NOMO-1 treated with dmso at 0.1 percent for 144 hours (cell line): ENCODE measurements around the gene SND1.

Experiments
- DNase-seq: peaks from one replicate; lab custom pipeline; 2025; ENCODE audit not compliant: unreplicated experiment; lab: John Stamatoyannopoulos, UW

The SND1 gene

DNA sequence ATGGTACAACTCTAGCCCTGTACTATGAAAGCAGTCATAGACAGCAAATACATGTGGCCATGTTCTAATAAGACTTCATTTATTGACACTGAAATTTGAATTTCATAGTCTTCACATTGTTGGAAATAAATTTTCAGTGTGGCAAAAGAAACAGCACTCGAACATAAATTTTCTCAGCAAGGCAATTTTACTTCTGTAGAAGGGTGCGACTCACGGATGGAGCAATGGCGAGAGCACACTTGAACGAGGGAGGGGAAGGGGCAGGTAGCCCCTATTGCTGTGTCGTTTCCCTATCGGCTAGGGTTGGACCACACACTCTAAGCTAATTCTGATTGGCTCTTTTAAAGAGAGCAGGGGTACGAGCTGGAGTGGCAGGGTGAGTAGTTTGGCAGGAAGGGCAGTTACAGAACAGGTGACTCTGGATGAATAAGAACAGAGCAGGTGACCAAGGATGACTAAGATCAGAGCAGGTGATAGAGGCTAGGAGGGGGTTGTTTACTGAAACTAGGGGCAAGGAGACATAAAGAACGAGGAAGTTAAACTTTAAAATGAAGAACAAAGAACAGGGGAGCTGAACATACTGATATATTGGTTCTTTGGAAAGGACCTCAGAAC lies 327.2 kb downstream of the SND1 start:
- no peak for DNase-seq

DNA sequence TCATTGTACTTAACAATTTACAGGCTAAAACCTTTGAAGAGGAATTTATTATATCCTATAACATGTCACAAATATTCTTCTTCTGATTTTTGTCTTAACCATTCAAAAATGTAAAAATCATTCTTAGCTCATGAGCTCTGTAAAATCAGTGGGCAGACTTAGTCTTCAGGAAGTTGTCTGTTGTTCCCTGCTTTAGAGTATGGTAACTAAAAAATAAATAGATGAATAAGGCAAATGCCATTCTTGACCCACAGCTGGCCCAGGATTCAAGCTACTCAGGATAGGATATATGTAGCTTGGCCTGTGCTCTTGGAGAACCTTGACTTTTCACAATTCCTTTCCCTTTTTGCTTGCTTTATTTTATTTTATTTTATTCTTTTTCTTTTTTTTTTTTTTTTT lies 327.7 kb downstream of the SND1 start:
- DNase-seq = no peak

GRCh38 chr7:127980901-127981300 lies 328.9 kb downstream of the SND1 start:
- DNase-seq = no peak

- DNase-seq = no peak
Observed at GRCh38 chr7:127981965-127982364, 330.0 kb downstream of the SND1 start.

DNA sequence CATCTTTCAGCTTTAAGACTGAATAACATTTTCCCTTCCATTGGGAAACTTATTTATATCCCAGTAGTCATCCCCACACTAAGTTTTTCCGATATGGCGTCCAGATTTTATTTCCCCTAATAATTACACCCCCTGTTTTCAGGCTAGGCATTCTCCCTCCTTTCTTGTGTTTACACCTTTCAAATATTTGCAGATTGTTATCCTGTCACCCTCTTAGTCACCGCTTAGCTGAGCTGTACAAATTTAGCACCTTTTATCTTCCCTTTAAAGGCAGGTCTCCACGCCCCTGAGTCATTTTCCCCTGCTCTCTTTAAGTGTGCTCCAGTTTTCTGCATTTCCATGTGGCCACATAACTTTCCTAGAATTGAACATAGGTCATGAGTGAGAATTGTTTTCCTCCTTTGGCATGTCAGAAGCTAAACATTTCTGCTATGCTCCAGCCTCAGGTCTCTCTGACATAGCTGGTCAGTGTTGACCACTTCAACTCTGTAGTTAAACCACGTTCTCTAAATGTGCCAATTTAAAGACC lies 331.9 kb downstream of the SND1 start:
- DNase-seq = no peak

GRCh38 chr7:127986581-127987521 lies 334.9 kb downstream of the SND1 start:
- no peak for DNase-seq

GRCh38 chr7:127988751-127989150 lies 336.8 kb downstream of the SND1 start:
- DNase-seq = no peak

DNA sequence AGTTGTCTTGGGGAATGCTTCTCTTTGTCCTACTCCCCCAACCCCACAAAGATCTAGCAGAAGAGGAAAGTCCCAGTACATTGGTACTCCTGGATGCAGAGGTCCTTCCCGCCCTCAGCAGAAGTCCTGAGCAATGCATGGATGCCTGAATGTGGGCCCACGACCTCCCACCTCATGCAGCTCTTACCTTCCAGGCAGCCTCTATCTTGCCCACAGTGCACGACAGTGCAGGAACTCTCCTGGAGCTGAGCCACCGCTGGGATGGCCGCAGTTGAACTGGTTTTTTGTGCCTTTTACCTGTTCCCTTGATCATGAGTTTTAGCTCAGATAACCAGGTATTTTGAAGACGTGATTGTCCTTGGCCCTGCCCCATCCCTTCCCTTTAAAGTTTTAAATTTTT lies 341.3 kb downstream of the SND1 start:
- no peak for DNase-seq

DNA sequence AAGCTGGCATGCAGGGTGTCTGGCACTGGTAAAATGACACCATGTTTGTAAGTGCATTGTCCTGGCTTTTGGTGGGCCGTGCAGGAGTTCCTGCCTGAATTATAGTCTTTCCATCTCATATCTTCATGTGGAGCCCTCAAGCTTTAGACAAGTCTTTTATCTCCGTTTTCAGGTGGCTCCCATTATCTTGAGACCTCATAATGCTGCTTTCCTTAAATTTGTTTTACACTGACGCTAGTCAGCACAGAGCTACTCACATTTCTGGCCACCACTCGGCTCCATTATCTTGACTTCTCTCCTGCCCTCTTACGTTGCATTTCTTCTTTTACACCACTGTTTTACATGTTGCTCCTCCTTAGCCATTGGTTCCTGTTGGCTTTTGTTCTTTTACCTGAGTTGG lies 342.0 kb downstream of the SND1 start:
- DNase-seq = no peak

DNA sequence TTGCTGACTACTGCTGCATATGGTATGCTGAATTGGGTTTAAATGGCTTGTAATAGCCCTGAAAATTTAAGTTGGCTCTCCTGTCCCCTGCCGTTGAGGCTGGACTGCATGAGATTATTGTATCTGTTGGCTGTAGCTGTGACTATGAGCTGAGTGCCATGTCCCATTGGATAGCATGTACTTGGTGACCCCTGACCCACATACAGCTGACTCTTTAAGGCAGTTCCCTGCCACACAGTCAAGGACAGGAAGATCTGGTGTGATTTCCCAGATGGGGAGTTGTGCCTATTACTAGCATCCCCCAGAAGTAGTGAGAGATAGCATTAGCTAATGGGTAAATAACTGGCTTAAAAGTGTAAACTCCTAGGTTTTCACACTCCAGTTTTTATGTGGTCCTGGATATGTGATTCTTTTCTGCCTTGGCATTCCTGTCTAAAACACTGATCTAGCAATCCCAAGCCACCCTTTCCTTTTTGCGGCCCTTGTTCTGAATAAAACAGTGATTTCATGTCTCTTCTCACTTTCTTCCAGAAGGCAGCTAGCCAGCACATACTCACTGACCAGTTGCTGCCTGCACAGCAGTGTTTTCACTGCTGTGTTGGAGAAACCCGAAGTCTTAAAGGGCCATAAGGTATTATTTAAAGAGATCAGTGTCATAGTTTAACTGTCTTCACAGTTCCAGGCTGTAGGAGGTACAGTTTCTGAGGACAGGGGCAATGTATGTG lies 343.3 kb downstream of the SND1 start:
- no peak for DNase-seq

DNA sequence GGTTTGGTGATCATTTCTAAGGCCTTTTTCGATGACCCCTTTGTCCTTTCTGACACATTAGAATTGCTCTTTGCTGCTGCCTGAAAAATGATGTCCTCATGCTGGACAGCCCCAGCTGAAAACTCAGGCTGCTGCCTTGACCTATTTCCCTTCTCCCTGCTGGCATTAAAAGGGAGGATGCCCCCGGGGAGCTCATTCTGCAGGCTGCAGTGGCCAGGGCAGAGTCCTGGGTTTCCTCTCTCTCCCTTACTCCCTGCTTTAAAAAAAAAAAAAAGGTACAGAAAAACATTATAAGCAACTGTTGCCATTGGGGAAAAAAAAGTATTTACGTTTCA lies 343.9 kb downstream of the SND1 start:
- no peak for DNase-seq

DNA sequence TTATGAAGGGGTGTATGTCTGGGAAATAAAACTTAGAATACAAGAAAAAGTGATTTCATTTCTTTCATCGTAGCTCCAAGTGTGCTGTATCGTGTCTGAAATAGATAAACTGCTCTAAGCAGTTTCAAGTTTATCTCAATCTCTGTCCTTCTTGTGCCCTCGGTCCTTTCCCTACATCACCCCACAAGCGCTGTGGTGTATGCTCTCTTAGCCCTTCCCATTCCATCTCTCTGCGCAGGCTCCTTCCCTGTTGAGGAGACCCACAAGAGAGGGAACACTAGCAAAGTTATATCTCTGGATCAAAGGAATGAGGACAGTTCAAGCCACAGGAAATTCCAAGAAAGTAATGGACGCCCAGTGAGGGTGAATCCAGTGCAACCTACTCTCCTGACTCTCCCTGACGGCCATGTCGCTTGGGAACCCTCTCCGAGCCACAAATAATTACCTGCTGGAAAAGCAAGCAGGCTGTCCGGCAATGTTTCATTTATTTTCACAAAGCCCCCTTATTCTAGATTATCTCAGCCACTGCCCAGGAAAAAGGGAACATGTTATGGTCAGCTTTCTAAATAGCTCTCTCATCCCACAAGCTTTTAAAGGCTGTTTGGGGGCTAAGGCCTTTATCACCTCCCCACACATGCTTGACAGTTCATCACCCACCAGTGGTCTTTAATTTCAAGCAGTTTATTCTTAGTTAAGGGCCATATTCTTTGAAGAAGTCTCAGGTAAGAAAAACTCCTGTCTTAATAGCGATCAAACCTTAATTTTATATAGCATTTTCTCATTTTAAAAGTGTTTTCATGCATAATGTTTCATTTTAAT lies 344.5 kb downstream of the SND1 start:
- DNase-seq = no peak

- DNase-seq = no peak
Observed at GRCh38 chr7:127997226-127997922, 345.4 kb downstream of the SND1 start.

DNA sequence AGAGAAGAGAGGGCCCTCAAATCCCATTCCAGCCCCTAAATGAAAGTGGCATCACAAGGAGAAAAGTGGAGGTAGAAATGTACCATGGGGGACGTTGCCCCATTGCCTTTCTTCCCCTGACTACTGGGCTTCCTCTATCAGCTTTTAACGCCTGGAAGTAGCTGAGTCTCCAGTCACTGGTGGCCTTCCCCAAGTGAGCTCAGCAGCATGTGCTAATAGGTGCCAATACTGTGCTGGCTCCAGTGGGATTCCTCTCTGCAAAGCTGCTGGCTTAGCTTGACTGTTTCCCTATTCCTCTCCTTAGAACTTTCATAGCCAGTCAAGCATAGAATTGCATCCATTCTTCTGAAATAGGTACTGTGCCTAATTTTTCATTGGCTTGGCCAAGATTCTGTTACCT lies 346.7 kb downstream of the SND1 start:
- no peak for DNase-seq

GRCh38 chr7:128000048-128000447 lies 348.1 kb downstream of the SND1 start:
- no peak for DNase-seq

- no peak for DNase-seq
Observed at GRCh38 chr7:128000854-128001265, 348.9 kb downstream of the SND1 start.

DNA sequence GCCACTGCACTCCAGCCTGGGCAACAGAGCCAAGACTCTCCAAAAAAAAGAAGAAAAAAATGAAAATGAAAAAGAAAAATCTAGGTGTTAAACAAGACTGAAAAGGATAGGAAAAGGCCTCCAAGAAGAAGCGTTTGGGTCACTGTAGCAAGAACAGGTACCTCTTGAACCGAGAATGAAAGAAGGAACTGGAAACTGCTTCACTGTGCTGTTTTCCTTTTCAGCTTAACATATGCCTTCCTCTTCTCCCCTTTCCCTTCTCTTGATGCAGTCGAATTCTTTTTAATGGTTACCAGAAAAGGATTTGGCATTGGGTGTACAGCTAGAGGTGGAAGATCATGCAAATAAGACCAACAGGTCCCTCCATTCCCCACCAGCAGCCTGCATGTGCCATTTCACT lies 351.2 kb downstream of the SND1 start:
- no peak for DNase-seq

DNA sequence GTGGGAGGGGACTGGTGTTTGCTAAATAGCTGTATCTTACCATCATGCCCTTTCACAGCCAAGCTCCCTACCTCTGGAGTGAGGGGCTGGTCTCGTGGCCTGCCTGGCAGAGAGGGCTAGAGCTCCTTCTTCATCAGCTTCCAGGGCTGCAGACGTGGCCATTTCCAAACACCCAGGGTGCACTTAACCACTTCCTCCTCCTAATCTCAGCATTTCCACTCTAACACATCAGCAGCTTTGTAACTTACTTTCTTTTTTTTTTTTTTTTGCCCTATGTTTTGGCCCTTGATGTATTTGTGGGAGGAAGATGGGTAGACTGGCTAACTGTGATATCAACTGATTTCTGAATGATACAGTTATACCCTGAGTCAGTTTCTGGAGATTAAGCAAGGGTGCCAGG lies 351.8 kb downstream of the SND1 start:
- no peak for DNase-seq

GRCh38 chr7:128004623-128005022 lies 352.6 kb downstream of the SND1 start:
- DNase-seq = no peak

DNA sequence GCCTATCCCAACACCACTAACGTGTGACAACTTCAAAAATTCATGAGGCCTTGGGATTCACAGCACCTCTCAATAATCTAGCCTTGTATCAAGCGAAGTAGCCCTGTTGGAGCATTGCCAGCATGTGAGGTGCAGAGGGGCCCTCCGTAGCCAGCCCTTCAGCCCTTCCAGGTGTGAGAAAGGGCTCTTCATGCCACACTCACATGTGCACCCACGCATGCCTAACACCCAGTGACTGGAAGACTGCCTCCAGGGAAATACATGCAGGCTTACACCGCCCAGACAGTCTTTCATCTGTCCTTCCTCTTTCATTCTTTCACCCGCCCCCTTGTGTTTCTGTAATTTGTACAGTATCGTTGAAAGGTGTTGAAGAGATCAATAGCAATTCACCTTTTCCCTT lies 353.1 kb downstream of the SND1 start:
- no peak for DNase-seq
